Panc1 (cell line): ENCODE data around the gene ELF4. TPM values are rescaled to one million over a fixed set of nuclear protein-coding genes. Genes with fewer than 3 reads are reported as not detected.

ENCODE experiments used
- ATAC-seq: fragments of 200-7000 bp; cut with Tn5 transposase; 2 replicates; pipeline ENCODE4 v1.9.1; 2020; ENCODE audit warnings: mild to moderate bottlenecking, moderate library complexity
- BruUV-seq: library from RNA; stranded (reverse); fragments of 400-500 nt; replicated peaks from 2 replicates; lab custom pipeline; 2021; lab: Mats Ljungman, UMichigan
- CTCF ChIA-PET: fragments of 300-600 bp; sonication (Branson Sonifier 250); formaldehyde crosslinking; loops from one replicate; lab custom pipeline; 2022; ENCODE audit warnings: antibody characterized with exemption; lab: Charles Lee
- POLR2A ChIA-PET: fragments of 300-600 bp; sonication (Branson Sonifier 250); formaldehyde crosslinking; loops from one replicate; lab custom pipeline; 2022; ENCODE audit warnings: antibody characterized with exemption; lab: Charles Lee
- DNase-seq: peaks from one replicate; pipeline ENCODE4 v3.0.0-alpha.2; 2010; ENCODE audit warnings: low read depth, low spot score
- H3K27ac ChIP-seq: 2 replicates; pipeline ENCODE4 v1.5.1; 2011; ENCODE audit warnings: mild to moderate bottlenecking, low read length, inconsistent platforms
- H3K27me3 ChIP-seq: fragments of 200-500 bp; sonication (Bioruptor generic); 2 replicates; pipeline ENCODE4 v1.6.0; 2014; ENCODE audit warnings: low read length, inconsistent platforms; ENCODE audit not compliant: control insufficient read depth, insufficient read depth
- H3K36me3 ChIP-seq: fragments of 200-500 bp; sonication (Bioruptor generic); 2 replicates; pipeline ENCODE4 v1.5.1; 2014; ENCODE audit warnings: inconsistent platforms, mild to moderate bottlenecking, low read length, moderate library complexity; ENCODE audit not compliant: control insufficient read depth, insufficient read depth
- H3K4me1 ChIP-seq: 2 replicates; pipeline ENCODE4 v1.5.1; 2011; ENCODE audit warnings: inconsistent platforms, mild to moderate bottlenecking, low read length, moderate library complexity; ENCODE audit not compliant: control insufficient read depth, insufficient read depth
- H3K4me3 ChIP-seq, 2 experiments: 2 replicates each; pipeline ENCODE4 v1.5.1; 2011 to 2012; ENCODE audit warnings: low read depth in 2 of 2, low read length in 2 of 2, mild to moderate bottlenecking in 2 of 2, inconsistent platforms in 1 of 2, moderate library complexity in 1 of 2
- H3K9me3 ChIP-seq: fragments of 200-500 bp; sonication (Bioruptor generic); 2 replicates; pipeline ENCODE4 v1.5.1; 2014; ENCODE audit warnings: low read depth, mild to moderate bottlenecking, inconsistent platforms, low read length, moderate library complexity; ENCODE audit not compliant: control insufficient read depth, insufficient read depth
- POLR2AphosphoS5 ChIP-seq: IDR thresholded peaks from 2 replicates; pipeline ENCODE4 v1.6.1; 2012; ENCODE audit warnings: mild to moderate bottlenecking, low read depth, low read length, moderate library complexity
- SIN3A ChIP-seq: IDR thresholded peaks from 2 replicates; pipeline ENCODE4 v1.6.1; 2012; ENCODE audit warnings: low read depth, mild to moderate bottlenecking, low read length, moderate library complexity, borderline replicate concordance; ENCODE audit not compliant: insufficient read depth
- TCF7L2 ChIP-seq: IDR thresholded peaks from 2 replicates; pipeline ENCODE4 v1.6.1; 2011; ENCODE audit warnings: mild to moderate bottlenecking, low read depth, low read length, inconsistent platforms
- in situ Hi-C: cut with HindIII; loops from 2 replicates; pipeline ENCODE4 v1.10.0; 2016; ENCODE audit warnings: low sequenced_read_pairs, low pct_unique_long_range_greater_than_20kb
- intact Hi-C: fragments of 100-400 bp; cut with micrococcal nuclease; formaldehyde crosslinking; loops from one replicate; pipeline ENCODE4 v1.10.0; 2022; ENCODE audit not compliant: unreplicated experiment
- total RNA-seq: library from RNA; stranded (reverse); gene quantifications from one replicate; pipeline ENCODE4 v1.2.1, GENCODE V29; 2021; ENCODE audit not compliant: unreplicated experiment
- TF ChIP-seq, protein P1 (sequence below), 2 experiments: IDR thresholded peaks; 2 replicates each; pipeline ENCODE4 v1.6.1; 2011 to 2012; ENCODE audit warnings: low read depth in 2 of 2, control low read depth in 1 of 2, low read length in 1 of 2, mild to moderate bottlenecking in 1 of 2, moderate library complexity in 1 of 2; ENCODE audit not compliant: insufficient read depth in 1 of 2
- TF ChIP-seq, protein P2 (sequence below): fragments of 450-650 bp; IDR thresholded peaks from 2 replicates; pipeline ENCODE4 v1.5.1; 2017; ENCODE audit warnings: mild to moderate bottlenecking

Gene ELF4
- total RNA-seq, 1 experiment from 2014 or later, result 48.0 TPM

DNA sequence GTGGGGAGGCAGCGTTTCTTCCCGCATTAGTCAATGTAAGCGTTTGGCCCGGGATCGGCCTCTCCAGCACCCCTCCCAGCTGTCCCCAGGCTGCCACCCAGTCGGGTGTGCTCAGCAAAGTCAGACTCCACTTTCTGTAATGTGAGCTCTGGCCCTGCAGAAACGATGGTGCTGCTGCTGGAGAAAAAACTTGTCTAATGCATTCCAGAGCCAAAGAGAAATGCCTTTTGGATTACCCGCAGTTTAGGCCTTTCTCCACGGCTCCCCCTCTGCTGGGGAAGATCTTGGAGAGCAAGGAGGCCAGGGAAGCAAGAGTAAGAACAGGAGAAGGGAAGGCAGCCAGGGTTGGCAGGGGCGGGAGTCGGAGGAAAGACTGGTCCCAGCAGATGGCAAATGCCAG is 55.2 kb downstream of the ELF4 start:
- Histone ChIP-seq H3K9me3 (no peaks in the 10 kb centered on the region), H3K4me1 (peaks cover 4% of the 10 kb centered on the region; the same call in 1 of the 2 replicates), H3K36me3 (peaks cover 22% of the 10 kb centered on the region), H3K4me3 (no peak overlapping the region), H3K27me3 (no peaks in the 10 kb centered on the region), H3K27ac (no peak overlapping the region)
- CTCF ChIA-PET, result interaction anchor here (1.1 kb wide), 1 partner anchor 29 kb away, joined by 3 read pairs; no protein-coding TSS in a partner anchor
- BruUV-seq, result no TSS peak
- no peak for TF ChIP-seq POLR2AphosphoS5
- TF ChIP-seq, protein P1, sequence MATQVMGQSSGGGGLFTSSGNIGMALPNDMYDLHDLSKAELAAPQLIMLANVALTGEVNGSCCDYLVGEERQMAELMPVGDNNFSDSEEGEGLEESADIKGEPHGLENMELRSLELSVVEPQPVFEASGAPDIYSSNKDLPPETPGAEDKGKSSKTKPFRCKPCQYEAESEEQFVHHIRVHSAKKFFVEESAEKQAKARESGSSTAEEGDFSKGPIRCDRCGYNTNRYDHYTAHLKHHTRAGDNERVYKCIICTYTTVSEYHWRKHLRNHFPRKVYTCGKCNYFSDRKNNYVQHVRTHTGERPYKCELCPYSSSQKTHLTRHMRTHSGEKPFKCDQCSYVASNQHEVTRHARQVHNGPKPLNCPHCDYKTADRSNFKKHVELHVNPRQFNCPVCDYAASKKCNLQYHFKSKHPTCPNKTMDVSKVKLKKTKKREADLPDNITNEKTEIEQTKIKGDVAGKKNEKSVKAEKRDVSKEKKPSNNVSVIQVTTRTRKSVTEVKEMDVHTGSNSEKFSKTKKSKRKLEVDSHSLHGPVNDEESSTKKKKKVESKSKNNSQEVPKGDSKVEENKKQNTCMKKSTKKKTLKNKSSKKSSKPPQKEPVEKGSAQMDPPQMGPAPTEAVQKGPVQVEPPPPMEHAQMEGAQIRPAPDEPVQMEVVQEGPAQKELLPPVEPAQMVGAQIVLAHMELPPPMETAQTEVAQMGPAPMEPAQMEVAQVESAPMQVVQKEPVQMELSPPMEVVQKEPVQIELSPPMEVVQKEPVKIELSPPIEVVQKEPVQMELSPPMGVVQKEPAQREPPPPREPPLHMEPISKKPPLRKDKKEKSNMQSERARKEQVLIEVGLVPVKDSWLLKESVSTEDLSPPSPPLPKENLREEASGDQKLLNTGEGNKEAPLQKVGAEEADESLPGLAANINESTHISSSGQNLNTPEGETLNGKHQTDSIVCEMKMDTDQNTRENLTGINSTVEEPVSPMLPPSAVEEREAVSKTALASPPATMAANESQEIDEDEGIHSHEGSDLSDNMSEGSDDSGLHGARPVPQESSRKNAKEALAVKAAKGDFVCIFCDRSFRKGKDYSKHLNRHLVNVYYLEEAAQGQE (IDR thresholded peaks at IDR 0.05; ENCODE audit: insufficient read depth in 1 of 2, low read depth in 2 of 2, low read length in 1 of 2), result no peak
- TF ChIP-seq, protein P2, sequence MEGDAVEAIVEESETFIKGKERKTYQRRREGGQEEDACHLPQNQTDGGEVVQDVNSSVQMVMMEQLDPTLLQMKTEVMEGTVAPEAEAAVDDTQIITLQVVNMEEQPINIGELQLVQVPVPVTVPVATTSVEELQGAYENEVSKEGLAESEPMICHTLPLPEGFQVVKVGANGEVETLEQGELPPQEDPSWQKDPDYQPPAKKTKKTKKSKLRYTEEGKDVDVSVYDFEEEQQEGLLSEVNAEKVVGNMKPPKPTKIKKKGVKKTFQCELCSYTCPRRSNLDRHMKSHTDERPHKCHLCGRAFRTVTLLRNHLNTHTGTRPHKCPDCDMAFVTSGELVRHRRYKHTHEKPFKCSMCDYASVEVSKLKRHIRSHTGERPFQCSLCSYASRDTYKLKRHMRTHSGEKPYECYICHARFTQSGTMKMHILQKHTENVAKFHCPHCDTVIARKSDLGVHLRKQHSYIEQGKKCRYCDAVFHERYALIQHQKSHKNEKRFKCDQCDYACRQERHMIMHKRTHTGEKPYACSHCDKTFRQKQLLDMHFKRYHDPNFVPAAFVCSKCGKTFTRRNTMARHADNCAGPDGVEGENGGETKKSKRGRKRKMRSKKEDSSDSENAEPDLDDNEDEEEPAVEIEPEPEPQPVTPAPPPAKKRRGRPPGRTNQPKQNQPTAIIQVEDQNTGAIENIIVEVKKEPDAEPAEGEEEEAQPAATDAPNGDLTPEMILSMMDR, result no peak
- no peak for TF ChIP-seq SIN3A
- TF ChIP-seq TCF7L2, result no peak
- in situ Hi-C loops (no loop called here), intact Hi-C loops (no loop called here)
- ATAC-seq, result peak; percentile 24; the same call in 1 of the 2 replicates
- POLR2A ChIA-PET, result no interaction called here
- no peak for DNase-seq

DNA sequence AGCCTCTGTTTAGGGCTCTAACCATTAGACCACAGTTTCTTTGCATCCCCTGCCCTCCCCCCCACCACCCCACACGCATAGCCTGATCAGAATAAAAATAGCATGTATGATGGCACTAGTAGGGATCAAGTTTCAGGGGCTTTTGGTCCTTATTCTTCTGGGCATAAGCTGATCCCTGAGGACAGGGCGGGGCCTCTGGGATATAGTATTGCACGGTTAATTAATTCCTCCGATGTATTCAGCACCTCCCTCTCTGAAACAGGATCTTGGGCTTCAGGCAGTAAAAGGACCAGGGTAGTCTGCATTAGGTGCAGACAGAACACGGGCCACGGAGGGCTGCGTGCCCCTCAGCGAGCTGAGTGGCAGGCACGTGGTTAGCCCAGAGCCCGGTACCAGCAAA is 57.1 kb downstream of the ELF4 start:
- Histone ChIP-seq H3K9me3 (no peaks in the 10 kb centered on the region), H3K27me3 (no peaks in the 10 kb centered on the region), H3K4me3 (no peak overlapping the region), H3K27ac (no peak overlapping the region), H3K4me1 (no peaks in the 10 kb centered on the region), H3K36me3 (peaks cover 22% of the 10 kb centered on the region)
- ChIA-PET POLR2A (no interaction called here), CTCF (no interaction called here)
- ATAC-seq, result no peak
- BruUV-seq, result no TSS peak
- in situ Hi-C loops, result no loop called here
- intact Hi-C loops, result no loop called here
- no peak for DNase-seq
- TF ChIP-seq, protein P1 (IDR thresholded peaks at IDR 0.05; ENCODE audit: insufficient read depth in 1 of 2, low read depth in 2 of 2, low read length in 1 of 2), result no peak
